Measurements from ENCODE around the gene KIF3C. TPM values are rescaled to one million over a fixed set of nuclear protein-coding genes. Genes with fewer than 3 reads are reported as not detected.

KIF3C gene
- total RNA-seq, 4 donors from 2014 or later = 6.6 to 14.3 (median 9.3) TPM

- Histone ChIP-seq H3K4me1 (peaks cover 10 to 65% (median 54%) of the 10 kb centered on the region in 4 donors), H3K27me3 (no peaks in the 10 kb centered on the region), H3K27ac (replicated peaks in 1 of 4) (no peak overlapping the region), H3K9me3 (no peaks in the 10 kb centered on the region), H3K4me3 (no peak overlapping the region), H3K36me3 (peaks cover 0 to 6% (median 0%) of the 10 kb centered on the region in 4 donors)
- DNase-seq (ENCODE audit: extremely low spot score) = no peak
- 70% methylated on average over 2 of the region's 2 CpGs for whole genome bisulfite sequencing
- intact Hi-C loops (cut with DNase I) = no loop called here
- TF ChIP-seq EP300 (IDR thresholded peaks at IDR 0.05) = no peak
- TF ChIP-seq POLR2AphosphoS5 (IDR thresholded peaks at IDR 0.05) = no peak
- no peak for TF ChIP-seq CTCF (IDR thresholded peaks at IDR 0.05)
- TF ChIP-seq POLR2A (IDR thresholded peaks at IDR 0.05; ENCODE audit: low read depth) = no peak
Observed at GRCh38 chr2:25979001-25979400, 3.3 kb downstream of the KIF3C start.

- no peak for TF ChIP-seq EP300 (IDR thresholded peaks at IDR 0.05)
- no peak for TF ChIP-seq POLR2A (IDR thresholded peaks at IDR 0.05; ENCODE audit: low read depth)
- TF ChIP-seq POLR2AphosphoS5 (IDR thresholded peaks at IDR 0.05) = no peak
- no peak for TF ChIP-seq CTCF (IDR thresholded peaks at IDR 0.05)
- Histone ChIP-seq H3K27ac (replicated peaks in 1 of 4) (no peak overlapping the region), H3K4me3 (no peak overlapping the region), H3K27me3 (no peaks in the 10 kb centered on the region), H3K9me3 (no peaks in the 10 kb centered on the region), H3K4me1 (peaks cover 6 to 60% (median 50%) of the 10 kb centered on the region in 4 donors), H3K36me3 (peaks cover 0 to 6% (median 0%) of the 10 kb centered on the region in 4 donors)
- intact Hi-C loops (cut with DNase I) = no loop called here
- 100% methylated on average over 2 of the region's 3 CpGs for WGBS
- DNase-seq (ENCODE audit: extremely low spot score) = no peak
Observed at GRCh38 chr2:25977768-25978167, 4.5 kb downstream of the KIF3C start.

- Histone ChIP-seq H3K9me3 (no peaks in the 10 kb centered on the region), H3K36me3 (peaks cover 0 to 6% (median 0%) of the 10 kb centered on the region in 4 donors), H3K27me3 (no peaks in the 10 kb centered on the region), H3K4me3 (no peak overlapping the region), H3K27ac (replicated peaks in 1 of 4) (no peak overlapping the region), H3K4me1 (peaks cover 6 to 58% (median 48%) of the 10 kb centered on the region in 4 donors)
- DNase-seq (ENCODE audit: extremely low spot score) = no peak
- WGBS = 84% methylated on average over 6 of the region's 6 CpGs
- no peak for TF ChIP-seq POLR2AphosphoS5 (IDR thresholded peaks at IDR 0.05)
- no peak for TF ChIP-seq POLR2A (IDR thresholded peaks at IDR 0.05; ENCODE audit: low read depth)
- TF ChIP-seq CTCF (IDR thresholded peaks at IDR 0.05) = no peak
- no peak for TF ChIP-seq EP300 (IDR thresholded peaks at IDR 0.05)
- intact Hi-C loops (cut with DNase I) = no loop called here
Observed at GRCh38 chr2:25976983-25977741, 5.1 kb downstream of the KIF3C start.

GRCh38 chr2:25972049-25972823 is 10.1 kb downstream of the KIF3C start:
- peaks cover 0 to 11% (median 0%) of the 10 kb centered on the region in 4 donors for H3K36me3 ChIP-seq
- no peaks in the 10 kb centered on the region for H3K9me3 ChIP-seq
- TF ChIP-seq EP300 (IDR thresholded peaks at IDR 0.05) (no peak), POLR2AphosphoS5 (IDR thresholded peaks at IDR 0.05) (no peak), CTCF (IDR thresholded peaks at IDR 0.05) (no peak), POLR2A (IDR thresholded peaks at IDR 0.05; ENCODE audit: low read depth) (no peak)
- H3K27me3 ChIP-seq = no peaks in the 10 kb centered on the region
- H3K4me1 ChIP-seq = peaks cover 0 to 9% (median 9%) of the 10 kb centered on the region in 4 donors
- intact Hi-C loops (cut with DNase I) = no loop called here
- H3K27ac ChIP-seq (replicated peaks in 1 of 4) = no peak overlapping the region
- H3K4me3 ChIP-seq = no peak overlapping the region
- no peak for DNase-seq (ENCODE audit: extremely low spot score)
- WGBS = 88% methylated on average over 7 of the region's 7 CpGs
